ENCODE measurements around the gene ATRNL1. TPM values are rescaled to one million over a fixed set of nuclear protein-coding genes. Genes with fewer than 3 reads are reported as not detected.

ATRNL1 gene
- total and polyA plus RNA-seq, 2 of the 8 experiments (the other 6 are each of a cell fraction or from before 2014, with no cell fraction given) = 5.1 to 17.6 TPM

DNA sequence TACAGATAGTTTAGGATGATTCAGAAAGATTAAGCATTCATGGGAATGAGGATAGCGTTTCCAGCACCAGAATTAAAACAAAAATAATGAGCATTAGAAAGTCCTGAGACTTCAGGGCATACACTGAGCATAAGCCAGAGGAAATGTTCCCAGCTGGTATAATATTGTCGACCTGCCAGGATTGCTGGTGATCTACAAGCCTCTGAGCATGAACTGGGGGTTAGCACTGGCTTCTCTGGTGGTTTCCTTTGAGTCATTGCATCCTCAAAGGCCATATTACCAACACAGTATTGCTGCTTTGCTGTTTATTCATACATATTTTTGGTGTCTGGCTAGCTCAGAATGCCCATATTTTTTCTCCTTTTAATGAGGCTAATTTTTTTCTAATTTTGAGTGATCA lies 10.7 kb upstream of the ATRNL1 start:
- H2AFZ ChIP-seq (ENCODE audit: low read length) = no peak overlapping the region
- FAIRE-seq (no peak), DNase-seq (ENCODE audit: low read depth in 1 of 2, low spot score in 2 of 2) (no peak)
- no peak overlapping the region for H3K27ac ChIP-seq (ENCODE audit: low read depth, low read length)
- 0 out of 8 replicates have a peak, but pooled peaks cover 0 to 4% (median 0%) of the 10 kb centered on the region in 4 experiments for H3K36me3 ChIP-seq (ENCODE audit: control insufficient read depth in 2 of 4, insufficient read depth in 4 of 4, low read length in 3 of 4)
- H2BK15ac ChIP-seq (ENCODE audit: low read length) = no peak overlapping the region
- no peak overlapping the region for H2BK120ac ChIP-seq (replicated peaks; ENCODE audit: low read depth, low read length)
- H3K23ac ChIP-seq (ENCODE audit: insufficient read length) = no peak overlapping the region
- peaks cover 21 to 24% of the 10 kb centered on the region in 2 experiments for H3K9me3 ChIP-seq (ENCODE audit: insufficient read depth in 2 of 2, low read depth in 1 of 2, low read length in 1 of 2)
- H2BK5ac ChIP-seq (ENCODE audit: low read depth, low read length) = no peak overlapping the region
- no peak for TF ChIP-seq EGR1 (IDR thresholded peaks at IDR 0.05; ENCODE audit: borderline replicate concordance, low read depth, low read length)
- no peak for TF ChIP-seq RFX5 (IDR thresholded peaks at IDR 0.05; ENCODE audit: borderline replicate concordance, low read depth, low read length)
- no peak for TF ChIP-seq SP2 (IDR thresholded peaks at IDR 0.05; ENCODE audit: low read length)
- TF ChIP-seq ZNF274 (IDR thresholded peaks at IDR 0.05; ENCODE audit: borderline replicate concordance, extremely low read depth, low read length) = no peak
- no peak for TF ChIP-seq SUZ12 (IDR thresholded peaks at IDR 0.05; ENCODE audit: low read length)
- TF ChIP-seq FOSL1 (IDR thresholded peaks at IDR 0.05; ENCODE audit: insufficient read depth, low read depth, low read length) = no peak
- TF ChIP-seq CHD2 (IDR thresholded peaks at IDR 0.05; ENCODE audit: low read length) = no peak
- no peak for TF ChIP-seq CTBP2 (IDR thresholded peaks at IDR 0.05; ENCODE audit: borderline replicate concordance, insufficient read depth, insufficient read length, low read length)
- no peak for TF ChIP-seq TAF7 (optimal IDR thresholded peaks at IDR 0.05; ENCODE audit: borderline replicate concordance, low read depth, low read length)
- ChIA-PET CTCF (ENCODE audit: partially characterized antibody) (interaction anchor here (0.8 kb wide), 1 partner anchor 206 kb away, joined by 3 read pairs; no protein-coding TSS in a partner anchor), POLR2A (ENCODE audit: partially characterized antibody) (no interaction called here)
- no peak overlapping the region for H2BK12ac ChIP-seq (ENCODE audit: low read depth, low read length)
- peaks cover 0 to 3% (median 0%) of the 10 kb centered on the region in 4 experiments; a peak in 1 of 7 replicates for H3K4me1 ChIP-seq (replicated peaks in 1 of 4; ENCODE audit: control insufficient read depth in 3 of 4, insufficient read depth in 4 of 4, low read length in 3 of 4)
- no peak overlapping the region for H2BK20ac ChIP-seq (ENCODE audit: low read length)
- H4K91ac ChIP-seq (replicated peaks; ENCODE audit: insufficient read length, low read length) = no peak overlapping the region
- no peaks in the 10 kb centered on the region for H3K27me3 ChIP-seq (replicated peaks in 1 of 4; ENCODE audit: control insufficient read depth in 3 of 4, extremely low read depth in 1 of 4, insufficient read depth in 3 of 4, low read length in 3 of 4)
- no peak overlapping the region for H3K4me2 ChIP-seq (ENCODE audit: insufficient read depth in 1 of 2, low read depth in 2 of 2, low read length in 2 of 2)
- no peak overlapping the region for H3K9ac ChIP-seq (replicated peaks in 1 of 4; ENCODE audit: extremely low read depth in 1 of 4, low read depth in 3 of 4, low read length in 3 of 4)
- H3K79me2 ChIP-seq (ENCODE audit: control insufficient read depth in 1 of 2, insufficient read depth in 2 of 2, low read length in 2 of 2) = no peaks in the 10 kb centered on the region
- no peaks in the 10 kb centered on the region for H4K20me1 ChIP-seq (replicated peaks in 1 of 2; ENCODE audit: control insufficient read depth in 1 of 2, insufficient read depth in 2 of 2, low read length in 2 of 2)
- no peak overlapping the region for H3K4ac ChIP-seq (replicated peaks; ENCODE audit: insufficient read length, low read depth, low read length)
- H2AK5ac ChIP-seq (ENCODE audit: low read depth, low read length) = no peak overlapping the region
- H3K14ac ChIP-seq (ENCODE audit: insufficient read length) = no peak overlapping the region
- H3K4me3 ChIP-seq (ENCODE audit: extremely low read depth in 1 of 4, insufficient read depth in 2 of 4, low read depth in 3 of 4, low read length in 4 of 4) = no peak overlapping the region
- no peak overlapping the region for H4K5ac ChIP-seq (ENCODE audit: insufficient read length, low read depth, low read length)
- no peak overlapping the region for H3K56ac ChIP-seq (replicated peaks; ENCODE audit: insufficient read length, low read depth, low read length)
- no peak overlapping the region for H3K18ac ChIP-seq (ENCODE audit: extremely low read depth, low read length)
- no peak overlapping the region for H4K8ac ChIP-seq (ENCODE audit: extremely low read depth, insufficient read depth, low read length)
- H3K79me1 ChIP-seq (ENCODE audit: low read depth, low read length) = no peaks in the 10 kb centered on the region
- WGBS, 2 experiments (ENCODE audit: extremely low coverage in 1 of 2, insufficient coverage in 1 of 2, insufficient read length in 1 of 2, insufficient replicate concordance in 2 of 2, low coverage in 1 of 2, low lambda C conversion rate in 2 of 2, missing lambda C conversion rate in 1 of 2) = 85% methylated on average over 2 of the region's 2 CpGs; no CpG with 5 or more reads in 1 of the 2 experiments
- H3K23me2 ChIP-seq (ENCODE audit: low read depth, low read length) = no peaks in the 10 kb centered on the region

Data from H1 (cell line).